Activated effector memory CD4-positive, alpha-beta T cell treated with Interleukin-2 at 50 U/mL for 16 hours (primary cell): ENCODE results near the gene GBA3.

Experiments used
- DNase-seq: peaks from one replicate; pipeline ENCODE4 v3.0.0-alpha.2; 2020

GBA3 gene

DNA sequence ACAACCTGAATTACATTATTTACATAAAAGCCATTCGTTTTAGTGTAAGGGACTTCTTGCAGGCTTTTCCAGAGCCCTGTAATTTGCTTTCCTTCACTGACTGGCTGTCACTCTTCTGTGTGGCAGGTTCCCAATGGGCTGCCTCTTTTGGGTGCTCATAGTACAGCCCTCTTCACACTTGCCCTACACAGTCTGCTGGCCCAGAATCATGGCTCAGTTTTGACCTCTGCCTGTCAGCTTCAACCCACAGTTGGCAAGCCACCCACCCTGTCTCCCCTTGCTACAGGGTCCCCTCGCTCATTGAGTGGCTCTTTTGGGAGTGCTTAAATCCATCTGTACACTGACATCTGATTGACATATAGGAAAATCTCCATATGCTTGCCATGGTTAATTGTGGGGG lies 97.9 kb downstream of the GBA3 start:
- no peak for DNase-seq

DNA sequence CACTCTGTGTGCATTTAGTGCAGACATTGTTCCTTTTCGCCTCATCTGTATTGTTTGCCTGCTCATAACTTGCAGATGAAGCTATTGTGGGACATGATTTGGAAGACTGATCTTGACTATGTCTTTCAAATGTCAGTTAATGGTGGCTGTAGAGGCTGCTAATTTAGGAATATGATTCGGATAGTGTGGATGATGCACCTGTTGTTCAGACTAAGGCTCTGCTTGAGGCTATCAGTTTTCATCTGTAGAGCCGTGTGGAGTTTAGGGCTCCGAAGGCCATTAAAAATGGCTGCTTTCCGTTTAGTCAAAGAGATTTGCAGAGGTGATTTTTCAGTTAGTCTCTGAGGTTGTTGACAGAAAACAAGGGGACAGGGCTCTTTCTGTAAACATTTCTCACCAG lies 102.0 kb downstream of the GBA3 start:
- DNase-seq = no peak

DNA sequence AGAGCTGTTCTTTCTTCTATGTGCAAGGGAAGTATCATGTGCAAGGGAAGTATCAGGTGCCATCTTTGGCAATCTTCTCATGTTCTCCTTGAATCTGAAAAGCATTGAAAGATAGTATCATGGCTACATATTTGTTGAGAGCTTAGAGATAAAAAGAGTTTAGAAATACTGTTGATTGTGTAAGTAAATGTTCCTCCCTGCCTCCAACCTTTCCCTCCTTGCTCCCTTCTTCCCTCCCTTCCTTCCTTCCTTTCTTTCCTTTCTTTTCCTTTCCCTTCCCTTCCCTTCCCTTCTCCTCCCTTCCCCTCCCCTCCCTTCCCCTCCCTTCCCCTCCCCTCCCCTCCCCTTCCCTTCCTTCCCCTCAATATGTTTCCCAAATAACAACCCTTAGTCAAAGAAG lies 108.7 kb downstream of the GBA3 start:
- no peak for DNase-seq

DNA sequence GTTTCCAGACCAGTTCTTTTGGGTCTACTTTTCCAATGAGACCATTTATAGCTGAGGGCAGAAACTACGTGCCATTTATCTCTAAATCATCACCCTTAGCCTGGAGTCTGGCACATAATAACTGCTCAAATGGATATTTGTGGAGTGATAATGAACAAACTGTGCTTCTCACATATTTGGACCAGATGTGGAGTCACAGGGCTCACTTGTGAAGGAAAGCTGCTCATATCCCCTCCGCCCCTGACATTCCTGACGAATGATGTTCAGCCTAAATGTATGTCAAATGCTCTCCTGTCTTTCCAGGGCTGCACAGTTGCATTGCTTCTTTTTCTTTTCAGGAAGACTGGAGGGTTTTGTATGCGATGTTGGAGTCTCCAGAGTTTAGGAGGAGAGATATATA lies 110.1 kb downstream of the GBA3 start:
- no peak for DNase-seq

DNA sequence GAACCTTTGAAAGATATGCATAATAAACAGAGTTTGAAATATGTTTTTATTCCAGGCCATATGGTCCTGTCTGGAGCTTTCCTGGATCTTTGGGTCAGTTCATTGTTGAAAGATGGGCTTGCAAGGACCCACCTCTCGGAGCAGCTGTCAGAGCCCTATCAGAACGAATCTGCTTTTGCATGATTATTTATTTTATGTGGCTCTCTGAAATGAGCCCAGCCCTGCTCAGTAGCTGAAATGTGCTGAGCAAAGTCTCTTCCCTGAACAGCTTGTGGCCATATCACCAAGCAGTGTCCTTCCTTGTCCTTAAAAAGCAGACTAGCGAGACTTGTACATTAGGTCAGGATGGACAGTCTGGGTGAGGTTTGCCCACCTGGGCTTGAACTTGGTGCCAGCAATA lies 110.8 kb downstream of the GBA3 start:
- DNase-seq = no peak

- no peak for DNase-seq
Observed at GRCh38 chr4:22814906-22815305, 122.2 kb downstream of the GBA3 start.

DNA sequence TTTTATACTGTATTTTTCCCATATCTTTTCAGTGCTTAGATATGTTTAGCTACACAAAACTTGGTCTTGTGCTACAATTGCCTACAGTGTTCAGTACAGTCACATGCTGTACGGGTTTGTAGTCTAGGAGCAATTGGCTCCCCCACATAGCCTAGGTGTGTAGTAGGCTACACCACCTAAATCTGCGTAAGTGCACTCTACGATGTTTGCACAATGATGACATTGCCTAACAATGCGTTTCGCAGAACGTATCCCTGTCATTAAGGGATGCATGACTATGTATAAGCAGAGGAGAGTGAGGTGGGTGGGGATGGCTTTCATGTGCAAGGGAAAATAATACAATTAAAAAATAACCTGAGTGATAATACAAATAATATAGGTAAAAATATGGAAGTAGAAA lies 131.4 kb downstream of the GBA3 start:
- no peak for DNase-seq

DNA sequence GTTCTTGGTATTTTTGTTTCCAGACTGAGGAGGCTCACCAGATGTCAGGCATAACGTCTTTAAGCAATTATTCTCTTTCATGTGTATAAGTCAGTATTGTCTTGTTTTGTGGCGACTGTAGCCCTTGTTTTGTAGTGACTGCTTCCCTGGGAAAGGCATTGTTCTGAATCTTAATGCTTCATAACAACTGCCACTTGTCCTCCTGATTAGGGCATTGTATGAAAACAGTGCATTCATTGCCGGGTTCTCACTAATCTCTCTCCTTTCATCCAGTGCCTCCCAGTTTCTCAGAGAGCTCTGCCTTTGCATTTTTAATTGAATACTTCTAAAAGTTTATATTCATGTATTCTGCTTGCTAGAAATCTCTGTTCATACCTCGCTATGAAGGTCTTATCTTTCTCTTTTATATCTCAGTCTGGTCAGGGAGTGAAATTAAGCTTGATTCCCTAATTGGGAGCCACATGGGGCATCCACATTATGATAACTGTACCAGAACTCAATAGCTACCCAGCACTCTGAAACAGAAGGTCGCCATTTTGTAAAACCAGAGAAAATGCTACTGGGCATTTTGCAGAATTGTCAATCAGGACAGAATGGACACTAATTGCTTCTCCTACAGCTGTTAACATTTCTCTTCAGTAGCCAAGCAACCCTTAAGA lies 149.8 kb downstream of the GBA3 start:
- no peak for DNase-seq

DNA sequence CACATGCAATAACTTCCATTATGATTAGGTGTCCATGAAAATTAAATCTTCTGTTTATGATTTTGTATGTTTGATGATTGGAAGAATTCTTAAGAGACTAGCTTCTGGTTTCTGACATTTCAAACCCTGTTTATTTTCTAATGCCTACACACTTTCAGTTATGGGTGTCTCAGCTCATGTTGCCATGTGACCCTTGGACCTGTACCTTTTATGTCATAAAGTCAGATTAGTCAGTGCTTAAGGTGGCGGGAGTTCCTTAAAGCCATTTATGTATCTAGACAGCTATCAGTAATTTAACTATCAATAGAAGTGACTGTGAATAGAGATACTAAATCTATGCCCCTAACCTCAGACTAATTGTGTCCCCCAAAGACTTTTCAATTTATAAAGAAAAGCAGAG lies 155.6 kb downstream of the GBA3 start:
- DNase-seq = no peak

DNA sequence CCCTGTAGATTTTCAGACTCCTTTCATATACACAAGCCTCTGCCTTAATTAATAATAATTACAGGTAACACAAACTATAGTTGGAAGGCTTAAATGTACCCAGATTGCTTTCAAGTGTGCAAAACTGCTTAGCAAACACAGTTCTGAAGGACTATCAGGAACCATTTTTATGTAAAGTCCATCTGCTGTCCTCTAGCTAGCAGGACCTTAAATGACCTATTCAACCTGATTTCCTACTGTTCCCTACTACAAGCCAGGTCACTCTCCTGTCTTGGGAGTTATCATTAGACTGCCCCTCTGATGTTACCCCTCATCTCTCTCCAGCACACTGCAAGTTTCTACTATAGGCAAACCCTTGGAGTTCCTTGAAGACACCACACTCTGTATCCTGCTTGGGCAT lies 157.3 kb downstream of the GBA3 start:
- DNase-seq = no peak

DNA sequence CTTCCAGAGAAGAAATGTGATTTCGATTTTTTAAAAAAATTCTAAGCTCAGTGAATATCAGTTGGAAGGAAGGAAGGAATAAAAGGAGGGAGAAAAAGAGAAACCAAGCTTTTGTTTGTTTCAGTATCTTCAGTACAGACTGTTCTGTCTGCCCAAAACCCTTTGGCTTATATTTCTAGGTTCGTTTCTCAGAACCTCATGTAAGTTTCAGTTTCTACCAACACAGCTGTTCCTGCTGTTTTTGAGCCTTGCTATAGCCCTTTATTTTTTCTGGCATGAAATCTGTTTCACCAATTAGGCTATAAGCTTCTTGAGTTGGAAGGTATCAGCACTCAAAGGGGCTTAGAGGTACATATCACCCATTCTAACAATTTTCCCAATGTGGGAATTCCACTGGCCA lies 157.9 kb downstream of the GBA3 start:
- no peak for DNase-seq

- DNase-seq = no peak
Observed at GRCh38 chr4:22857411-22857810, 164.7 kb downstream of the GBA3 start.

DNA sequence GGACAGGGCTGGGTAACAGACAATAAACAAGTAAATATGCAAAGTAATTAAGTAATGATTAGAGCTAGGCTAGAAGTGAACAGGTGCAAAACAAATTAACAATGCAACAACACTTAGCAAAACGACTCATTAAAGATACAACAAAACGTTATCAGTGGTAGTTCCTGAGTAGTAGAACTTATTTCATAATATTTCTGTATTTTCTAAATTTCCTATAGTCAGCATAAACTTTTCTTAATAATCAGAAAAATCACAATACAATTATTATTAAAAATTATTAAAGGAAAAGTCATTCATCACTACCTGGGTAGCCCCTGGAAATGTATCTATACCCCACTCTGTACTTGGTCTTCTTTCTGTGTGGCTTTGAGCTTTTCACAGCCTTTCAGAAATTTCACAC lies 166.6 kb downstream of the GBA3 start:
- no peak for DNase-seq
